GM18858 (cell line): ENCODE measurements around the gene STARD13.
"Not testable (repeated sequence)": the region's sequence is repeated elsewhere in the genome, so short reads cannot be mapped to it uniquely, and the experiment has no call there.

Experiments used
- ATAC-seq: cut with Tn5 transposase; IDR thresholded peaks from one replicate; pipeline ENCODE4 v1.9.1; 2021; ENCODE audit not compliant: unreplicated experiment

Gene STARD13

DNA sequence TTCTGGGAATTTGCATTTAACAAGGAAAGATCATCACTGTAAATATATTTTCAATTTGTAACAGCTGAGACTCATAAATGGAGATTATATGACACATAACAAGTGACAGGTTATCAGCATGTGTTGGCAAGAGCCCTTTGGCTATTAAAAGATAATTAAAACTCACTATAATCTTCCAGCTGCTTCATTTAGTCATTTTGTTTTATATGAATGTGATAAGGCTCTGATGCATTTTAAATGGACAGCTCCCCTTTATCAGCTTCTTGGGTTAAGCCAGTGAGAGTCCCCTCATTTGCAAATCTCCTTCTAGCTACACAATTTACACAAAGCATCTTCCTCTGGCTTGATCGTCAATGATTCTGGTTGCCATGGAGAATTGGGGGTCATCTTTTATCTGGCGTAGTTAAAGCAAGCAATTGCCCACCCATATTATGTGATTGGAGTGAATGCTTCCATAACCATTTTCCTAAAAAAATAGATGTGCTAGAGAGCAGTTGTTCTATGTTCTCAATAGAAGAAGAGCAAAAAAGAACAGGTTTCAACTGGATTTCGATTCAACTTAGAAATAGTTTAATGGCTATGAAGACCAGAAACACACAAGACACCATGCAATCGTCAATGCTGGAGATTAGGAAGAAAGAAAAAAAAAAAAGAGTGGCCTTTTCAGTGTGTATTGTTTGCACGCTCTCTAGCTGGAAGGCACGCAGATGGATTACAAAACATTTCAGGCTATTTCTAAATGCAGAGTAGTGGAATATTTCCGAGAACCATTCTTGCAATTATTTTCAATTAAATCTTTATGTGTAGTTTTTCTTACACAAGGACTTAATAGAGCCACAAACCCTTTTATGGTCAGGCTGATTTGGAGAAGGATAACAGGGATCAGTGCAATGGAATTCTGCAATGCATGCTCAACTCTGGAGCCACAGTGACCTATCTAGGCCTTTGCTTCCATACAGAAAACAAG lies 27.4 kb downstream of the STARD13 start:
- ATAC-seq, result no peak

DNA sequence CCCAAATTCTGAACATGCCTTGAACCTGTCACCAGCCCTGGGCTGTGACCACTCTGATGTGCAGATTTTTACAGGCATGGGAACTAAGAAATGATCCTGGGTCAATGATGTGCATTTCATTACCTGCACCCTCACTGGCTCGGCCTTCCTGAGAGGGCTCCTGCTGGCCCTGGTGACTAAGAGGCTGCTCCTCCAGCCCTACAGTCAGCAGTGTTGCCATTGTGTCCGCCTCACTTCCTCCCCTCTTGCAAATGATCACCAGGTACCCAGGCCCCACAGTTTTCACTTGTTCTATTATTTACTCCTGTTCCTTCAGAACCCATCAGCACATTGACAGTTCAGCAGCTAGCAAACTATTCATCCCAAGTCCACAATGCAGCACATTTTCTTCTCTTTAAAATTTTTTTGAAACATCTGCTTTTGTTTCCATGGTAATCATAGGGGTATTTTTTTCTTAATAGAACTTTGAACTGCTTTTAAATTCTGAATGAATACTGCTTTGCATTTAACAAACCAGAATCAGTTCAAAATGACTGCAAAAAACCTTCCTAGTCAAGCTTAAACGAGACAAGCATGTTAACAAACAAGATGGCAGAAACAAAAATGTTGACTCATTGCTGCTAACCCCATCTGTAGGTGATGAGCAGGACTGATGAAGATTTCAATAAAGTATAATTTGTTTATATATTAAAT lies 29.3 kb downstream of the STARD13 start:
- no peak for ATAC-seq

DNA sequence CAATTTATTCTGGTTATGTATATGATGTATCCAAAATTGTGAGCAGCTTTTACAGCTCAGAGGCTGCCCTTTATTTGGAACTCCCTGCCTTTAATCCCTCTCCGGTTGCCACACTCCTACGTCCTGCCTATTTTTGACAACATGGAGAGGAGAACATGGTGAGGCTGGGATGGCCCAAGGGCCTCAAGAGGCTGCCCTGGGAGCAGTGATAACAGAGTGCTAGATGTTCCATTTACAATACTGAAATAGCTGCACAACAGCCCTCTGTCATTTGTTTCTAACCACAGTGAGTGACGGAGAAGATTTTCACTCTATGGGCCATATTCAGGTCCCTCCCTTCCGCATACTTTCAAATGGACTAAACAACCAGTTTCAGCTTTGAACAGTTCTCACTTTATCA lies 33.4 kb downstream of the STARD13 start:
- no peak for ATAC-seq

DNA sequence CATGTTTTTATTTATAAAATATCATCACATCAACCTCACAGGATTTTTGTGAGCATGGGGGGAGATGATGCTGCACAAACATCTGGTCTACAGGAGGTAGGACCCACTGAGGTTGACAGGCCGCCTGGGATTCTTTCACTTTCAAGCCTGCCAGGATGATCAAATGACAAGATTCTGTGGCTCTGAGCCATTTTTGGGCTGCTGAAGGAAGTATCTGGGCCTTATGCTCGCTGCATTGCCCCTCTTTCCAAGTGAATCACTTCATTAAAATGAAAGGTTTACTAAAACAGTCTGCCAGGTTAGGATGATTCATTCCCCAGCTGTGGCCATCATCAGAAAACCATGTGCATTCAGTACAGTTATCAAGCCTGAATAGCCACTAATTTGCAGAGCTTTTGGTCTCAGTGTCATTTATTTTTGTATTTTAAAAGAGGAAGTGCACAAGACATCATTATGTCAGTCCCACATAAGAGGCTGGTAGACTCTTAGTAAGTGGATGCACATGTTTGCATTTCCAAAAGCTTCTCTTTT lies 34.4 kb downstream of the STARD13 start:
- peak; percentile 81 for ATAC-seq

DNA sequence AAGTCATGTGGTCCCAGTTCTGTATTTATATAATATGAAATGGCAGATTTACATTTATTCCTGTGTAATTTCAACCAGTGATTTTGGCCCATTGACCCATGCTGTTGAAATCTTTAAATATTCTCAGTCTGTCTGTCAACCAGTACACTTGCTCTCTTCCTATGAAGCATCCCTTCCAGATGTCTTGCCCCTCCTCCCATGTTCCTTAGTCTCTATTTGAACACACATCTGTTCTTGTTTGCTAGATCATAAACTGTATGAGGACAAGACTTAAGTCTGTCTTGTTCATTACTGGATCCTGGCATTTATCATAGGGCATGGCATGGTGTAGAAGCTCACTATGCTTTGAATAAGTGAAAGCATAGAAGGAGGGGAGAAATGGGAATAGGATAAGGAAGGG lies 34.9 kb downstream of the STARD13 start:
- ATAC-seq, result no peak

DNA sequence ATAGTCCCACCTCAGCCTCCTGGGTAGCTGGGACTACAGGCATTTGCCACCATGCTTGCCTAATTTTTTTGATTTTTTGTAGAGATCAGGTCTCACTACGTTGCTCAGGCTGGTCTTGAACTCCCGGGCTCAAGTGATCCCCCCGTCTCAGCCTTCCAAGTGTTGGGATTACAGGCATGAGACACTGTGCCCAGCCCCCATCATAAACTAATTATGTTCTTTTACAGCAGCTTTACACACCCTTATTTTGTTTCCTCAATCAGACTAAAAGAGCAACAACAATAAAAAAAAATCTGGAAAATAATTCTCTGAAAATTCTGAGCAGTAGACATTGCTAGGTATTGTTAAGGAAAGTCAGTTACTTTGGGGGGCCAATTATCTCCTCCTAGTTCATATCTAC lies 35.7 kb downstream of the STARD13 start:
- no peak for ATAC-seq

DNA sequence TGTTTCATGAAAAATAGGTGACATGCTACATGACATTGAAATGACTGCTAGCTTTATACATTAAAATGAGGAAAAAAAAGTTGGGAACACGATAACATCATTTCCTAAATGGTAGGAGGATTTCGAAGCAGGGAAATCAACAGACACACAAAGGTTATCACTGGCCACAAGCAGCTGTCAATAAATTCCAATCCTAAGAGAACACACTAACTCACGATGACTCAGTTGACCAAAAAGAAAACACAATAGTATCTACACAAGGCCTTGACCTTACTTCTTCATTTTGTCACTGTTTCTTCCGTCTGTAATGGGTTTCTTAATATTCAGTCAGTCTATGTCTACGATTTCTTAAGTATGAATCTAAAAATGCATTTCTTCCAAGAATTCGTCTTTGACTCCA lies 36.5 kb downstream of the STARD13 start:
- ATAC-seq, result no peak

DNA sequence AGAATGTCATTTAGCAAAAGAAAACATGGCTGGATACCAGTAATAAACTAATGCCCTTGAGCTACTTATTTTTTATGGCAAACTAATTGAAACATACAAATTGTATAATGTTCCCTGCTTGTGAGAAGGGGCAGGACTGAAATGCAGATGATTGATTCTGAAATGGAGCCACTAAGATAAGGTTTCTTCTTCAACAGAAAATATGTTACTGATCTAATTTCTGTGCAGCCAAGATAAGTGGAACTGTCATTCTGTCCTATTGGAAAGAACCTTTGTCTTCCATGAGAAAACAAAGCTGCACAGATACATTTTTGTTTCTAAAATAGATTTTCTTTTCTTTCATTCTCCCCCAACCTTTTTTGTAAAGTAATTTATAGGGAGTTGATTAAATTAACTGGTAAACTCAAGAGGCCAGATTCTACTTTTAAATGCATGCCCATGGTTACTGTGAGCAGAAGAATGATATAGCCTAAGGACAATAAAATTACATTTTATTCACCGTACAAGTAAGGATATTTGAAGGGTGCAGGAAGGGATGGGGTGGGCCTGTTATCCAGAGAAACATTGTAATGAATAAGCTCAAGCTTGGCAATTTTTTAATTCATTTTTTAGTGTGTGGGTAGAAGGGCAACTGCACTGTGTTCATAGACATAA lies 39.9 kb downstream of the STARD13 start:
- no peak for ATAC-seq

DNA sequence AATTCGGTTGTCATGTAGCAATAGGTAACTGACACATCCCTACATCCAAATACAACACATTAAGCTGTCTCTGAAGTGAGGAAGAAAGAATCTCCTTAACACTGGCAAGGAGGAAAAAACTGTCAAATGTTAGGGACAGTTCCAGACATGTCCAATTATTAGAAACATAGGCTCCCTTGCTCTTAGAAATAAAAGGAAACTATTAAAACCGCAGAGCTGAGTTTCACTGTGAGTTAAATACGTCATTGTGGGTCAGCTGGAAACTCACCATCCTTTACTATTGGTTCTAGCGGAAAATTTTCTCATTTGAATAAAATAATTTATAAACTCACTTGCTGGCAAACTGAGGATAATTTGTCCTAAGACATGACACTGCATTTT lies 40.7 kb downstream of the STARD13 start:
- ATAC-seq, result no peak

DNA sequence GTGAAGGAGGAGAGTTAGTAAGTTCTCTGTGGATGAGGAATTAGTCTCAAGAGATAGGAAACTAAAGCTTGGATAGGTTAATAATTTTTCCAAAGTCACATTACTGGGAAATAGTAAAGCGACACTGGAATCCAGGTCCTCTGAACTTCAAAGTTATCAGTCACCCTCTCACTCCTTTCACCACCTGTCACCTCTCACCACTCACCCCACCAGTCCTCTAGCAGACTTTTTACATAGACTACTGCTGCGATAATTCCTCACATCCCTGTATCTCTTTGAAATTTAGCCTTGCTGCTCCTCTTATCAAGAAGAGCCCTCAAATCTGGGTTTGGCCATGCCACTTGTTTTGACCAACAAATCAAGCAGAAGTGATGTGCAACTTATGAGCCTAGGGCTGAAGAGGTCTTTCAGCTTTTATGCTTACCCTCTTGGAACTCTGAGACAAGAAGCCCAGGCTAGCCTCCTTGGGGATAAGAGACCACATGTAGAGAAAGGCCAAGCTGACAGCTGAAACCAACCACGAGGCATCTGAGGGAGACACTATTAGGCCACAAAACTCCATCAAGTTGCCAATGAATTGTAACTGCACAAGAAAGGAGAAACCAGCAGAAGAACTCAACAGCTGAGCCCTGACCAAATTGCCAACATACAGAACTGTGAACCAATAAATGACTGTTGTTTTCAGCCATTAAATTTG lies 41.2 kb downstream of the STARD13 start:
- ATAC-seq, result no peak

DNA sequence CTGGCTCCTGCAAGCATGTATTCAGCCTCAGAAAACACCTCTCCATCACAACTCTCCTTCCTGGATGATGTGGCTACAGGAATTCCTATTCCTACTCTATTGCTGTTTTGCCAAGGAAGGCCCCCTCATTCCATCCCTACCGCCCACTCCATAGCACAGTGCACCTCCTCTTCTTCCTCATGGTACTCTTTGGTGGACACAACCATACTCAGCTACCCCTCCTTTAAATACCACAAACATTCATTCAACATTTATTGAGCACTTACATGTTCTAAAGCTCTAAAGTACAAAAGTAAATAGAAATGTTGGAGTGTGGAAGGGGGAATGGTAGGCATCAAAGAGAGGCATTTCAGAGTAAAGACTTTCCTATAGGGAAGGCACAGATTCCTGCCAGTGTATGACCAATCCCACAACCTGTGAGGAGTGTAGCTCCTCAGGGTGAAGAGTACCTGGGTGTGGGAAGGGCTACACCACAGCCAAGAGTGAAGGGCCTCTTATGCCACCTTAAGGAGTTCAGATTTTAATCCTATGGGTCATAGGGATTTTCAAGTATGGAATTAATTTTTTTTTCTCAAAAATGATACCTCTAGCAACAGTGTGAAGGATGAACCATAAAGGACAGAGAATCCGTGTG lies 42.5 kb downstream of the STARD13 start:
- no peak for ATAC-seq

DNA sequence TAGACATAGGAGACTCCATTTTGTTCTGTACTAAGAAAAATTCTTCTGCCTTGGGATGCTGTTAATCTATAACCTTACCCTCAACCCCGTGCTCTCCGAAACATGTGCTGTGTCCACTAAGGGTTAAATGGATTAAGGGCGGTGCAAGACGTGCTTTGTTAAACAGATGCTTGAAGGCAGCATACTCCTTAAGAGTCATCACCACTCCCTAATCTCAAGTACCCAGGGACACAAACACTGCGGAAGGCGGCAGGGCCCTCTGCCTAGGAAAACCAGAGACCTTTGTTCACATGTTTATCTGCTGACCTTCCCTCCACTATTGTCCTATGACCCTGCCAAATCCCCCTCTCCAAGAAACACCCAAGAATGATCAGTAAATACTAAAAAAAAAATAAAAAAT lies 43.2 kb downstream of the STARD13 start:
- not testable (repeated sequence) for ATAC-seq

DNA sequence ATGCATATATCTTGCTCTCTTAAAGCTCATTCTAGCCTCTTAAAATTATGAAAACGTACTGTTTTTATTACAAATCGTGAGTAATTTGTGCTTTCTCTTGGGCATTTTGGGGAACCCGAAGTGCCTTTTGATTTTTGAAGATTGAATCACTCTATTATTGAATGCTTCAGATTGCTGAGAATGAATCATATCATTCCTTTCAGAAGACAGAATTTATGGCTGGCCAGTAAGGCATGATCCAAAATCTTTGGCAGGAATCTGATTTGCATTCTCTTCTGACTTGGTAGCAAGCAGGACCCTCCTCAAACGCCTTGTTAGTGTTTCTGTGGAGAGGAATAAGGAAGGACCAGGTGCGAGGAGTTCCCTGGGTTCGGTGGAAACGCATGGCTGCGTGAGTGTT lies 49.5 kb downstream of the STARD13 start:
- no peak for ATAC-seq

DNA sequence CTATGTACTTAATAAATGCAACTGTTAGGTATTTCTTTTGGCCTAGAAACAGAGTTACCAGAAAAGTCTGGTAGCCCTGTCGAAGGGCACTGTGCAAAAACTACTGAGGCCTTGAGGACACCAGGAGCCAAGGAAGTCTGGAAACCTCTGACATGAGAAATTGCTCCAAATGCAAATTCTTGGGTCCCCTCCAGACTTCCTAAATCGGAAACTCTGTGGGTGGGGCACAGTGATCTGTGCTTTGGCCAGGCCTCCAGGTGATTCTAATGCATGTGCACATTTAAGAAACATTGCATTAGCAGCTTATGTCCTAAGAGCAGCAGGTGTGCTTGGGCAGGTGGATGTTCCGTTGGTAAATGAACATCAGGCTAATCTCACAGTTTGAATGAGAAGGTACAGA lies 50.0 kb downstream of the STARD13 start:
- no peak for ATAC-seq

DNA sequence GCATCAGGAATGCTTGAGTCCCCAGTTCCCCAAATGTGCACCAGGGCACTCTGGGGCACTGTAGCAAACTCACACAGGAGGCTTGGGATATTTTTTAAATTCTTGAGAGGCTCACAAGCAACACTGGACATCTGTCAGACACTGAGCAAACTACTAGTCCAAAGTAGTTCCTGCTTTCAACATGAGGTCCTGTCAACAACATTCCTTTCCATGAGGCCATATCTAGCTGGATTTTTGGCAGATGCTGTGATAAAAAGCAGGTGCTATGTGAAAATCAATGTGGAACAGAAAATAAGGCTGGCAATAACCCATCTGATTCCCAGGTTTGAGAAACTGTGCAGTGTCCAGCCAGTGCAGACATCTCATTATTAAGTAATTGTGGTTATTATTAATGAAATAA lies 50.5 kb downstream of the STARD13 start:
- ATAC-seq, result no peak

DNA sequence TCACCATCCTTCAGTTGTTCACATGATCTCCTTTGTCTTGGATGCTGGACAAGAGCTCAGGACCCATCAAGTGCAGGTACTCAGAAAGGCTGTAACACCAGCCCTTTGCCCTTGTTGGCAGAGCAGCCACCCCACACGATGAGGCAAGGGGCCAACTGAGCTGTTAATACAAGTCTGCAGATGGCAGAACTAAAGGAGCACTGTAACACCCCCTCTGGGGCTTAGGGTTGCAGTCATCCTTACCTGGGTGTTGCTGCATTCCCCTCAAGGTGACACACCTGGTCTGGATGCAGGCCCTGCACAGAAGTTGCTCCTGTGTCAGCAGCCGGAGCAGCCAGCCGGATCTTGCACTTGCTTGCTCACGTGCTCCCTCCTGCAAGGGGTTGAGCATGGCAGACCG lies 52.0 kb downstream of the STARD13 start:
- ATAC-seq, result no peak

DNA sequence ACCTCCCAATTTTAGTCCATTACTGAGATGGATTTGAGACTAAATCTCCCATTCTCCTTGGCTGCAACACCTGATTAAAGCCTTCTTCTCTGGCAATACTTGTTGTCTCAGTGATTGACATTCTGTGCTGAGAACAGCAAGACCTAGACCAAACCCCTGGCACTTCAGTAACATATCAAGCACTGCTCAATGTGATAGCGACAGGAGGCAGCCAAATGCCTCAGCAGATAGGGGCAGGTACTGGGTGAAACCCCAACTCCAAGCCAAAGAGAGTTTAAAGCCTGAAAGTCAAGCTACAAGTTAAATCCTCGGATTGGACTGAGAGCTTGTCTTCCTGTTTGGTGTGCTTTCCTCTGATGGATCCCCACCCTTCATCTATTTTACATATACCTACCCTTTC lies 52.7 kb downstream of the STARD13 start:
- ATAC-seq, result no peak

DNA sequence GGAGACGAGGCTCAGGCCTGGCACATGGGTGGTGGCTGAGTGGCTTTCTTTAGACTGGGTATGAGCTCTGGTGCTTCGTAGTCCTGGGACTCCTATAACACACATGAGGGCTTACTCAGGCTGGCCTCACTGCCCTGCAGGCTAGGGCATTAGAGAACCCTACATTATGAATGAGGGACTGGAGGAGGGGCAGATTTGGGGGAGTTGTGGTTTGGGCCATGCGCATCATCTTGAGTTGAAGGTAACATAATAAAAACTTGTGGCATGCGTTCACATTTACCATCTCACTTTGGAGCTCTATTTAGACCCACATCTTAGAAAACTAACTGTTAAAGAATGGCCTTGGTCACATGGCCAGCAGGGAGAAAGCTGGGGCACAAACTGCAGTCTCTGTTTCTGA lies 54.2 kb downstream of the STARD13 start:
- ATAC-seq, result no peak

DNA sequence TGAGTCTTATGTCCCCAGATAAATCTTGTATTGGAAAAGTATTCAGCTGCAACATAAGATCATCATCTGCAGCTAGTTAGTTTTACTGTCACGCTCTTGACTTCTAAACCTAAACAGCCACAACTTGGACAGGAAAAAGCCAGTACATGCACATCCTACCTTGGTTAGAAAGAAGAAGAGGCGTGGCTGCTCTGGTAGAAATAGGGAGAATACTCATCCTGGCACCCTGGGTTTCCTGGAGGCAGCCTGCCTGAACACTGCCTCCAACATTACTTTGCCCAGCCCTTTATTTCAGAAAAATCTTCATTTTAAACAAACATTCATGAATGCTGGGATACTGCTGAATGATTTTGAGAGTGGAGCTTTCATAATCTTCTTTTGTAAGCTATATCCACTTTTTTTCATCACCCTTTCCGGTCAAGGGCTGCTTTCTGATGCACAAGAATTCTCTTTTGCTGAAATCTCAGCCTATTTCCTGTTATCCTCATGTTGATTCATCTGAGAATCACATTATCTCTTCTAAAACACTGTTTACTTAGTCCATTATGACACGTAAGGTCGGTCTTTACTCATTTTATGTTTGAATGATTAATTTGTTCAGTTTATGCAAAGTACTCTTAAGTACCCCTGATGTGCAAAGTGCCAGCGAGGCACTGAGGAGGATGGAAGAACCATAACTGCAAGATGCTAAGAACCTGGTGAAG lies 55.2 kb downstream of the STARD13 start:
- ATAC-seq, result no peak
